IPS DF 6.9 (cell line): ENCODE data around the gene AGR2.

ENCODE experiments used
- DNase-seq: peaks from one replicate; pipeline ENCODE4 v3.0.0-alpha.2; 2013; ENCODE audit warnings: low read depth, low spot score
- H3K27ac ChIP-seq: one replicate; pipeline ENCODE4 v1.5.1; 2013; ENCODE audit warnings: low read length, control low read depth
- H3K27me3 ChIP-seq: 2 replicates; pipeline ENCODE4 v1.6.1; 2013; ENCODE audit warnings: mild to moderate bottlenecking, low read length; ENCODE audit not compliant: control insufficient read depth, insufficient read depth
- H3K36me3 ChIP-seq: 2 replicates; pipeline ENCODE4 v1.6.1; 2013; ENCODE audit warnings: low read length; ENCODE audit not compliant: control insufficient read depth, insufficient read depth
- H3K4me1 ChIP-seq: 2 replicates; pipeline ENCODE4 v1.6.1; 2013; ENCODE audit warnings: low read length; ENCODE audit not compliant: control insufficient read depth, insufficient read depth
- H3K4me3 ChIP-seq: 2 replicates; pipeline ENCODE4 v1.5.1; 2013; ENCODE audit warnings: mild to moderate bottlenecking, low read length
- H3K9me3 ChIP-seq: 2 replicates; pipeline ENCODE4 v1.6.1; 2013; ENCODE audit warnings: low read length, inconsistent platforms; ENCODE audit not compliant: control insufficient read depth, insufficient read depth
- WGBS: extraction: QIAGEN DNeasy Blood & Tissue Kit; methylation state at CpG from one replicate; pipeline ENCODE4 v1.1.7; 2013; ENCODE audit warnings: mixed read lengths, missing lambda C conversion rate; ENCODE audit not compliant: insufficient read length, insufficient coverage; 5-methylcytosine and 5-hydroxymethylcytosine counted together

AGR2 gene

DNA sequence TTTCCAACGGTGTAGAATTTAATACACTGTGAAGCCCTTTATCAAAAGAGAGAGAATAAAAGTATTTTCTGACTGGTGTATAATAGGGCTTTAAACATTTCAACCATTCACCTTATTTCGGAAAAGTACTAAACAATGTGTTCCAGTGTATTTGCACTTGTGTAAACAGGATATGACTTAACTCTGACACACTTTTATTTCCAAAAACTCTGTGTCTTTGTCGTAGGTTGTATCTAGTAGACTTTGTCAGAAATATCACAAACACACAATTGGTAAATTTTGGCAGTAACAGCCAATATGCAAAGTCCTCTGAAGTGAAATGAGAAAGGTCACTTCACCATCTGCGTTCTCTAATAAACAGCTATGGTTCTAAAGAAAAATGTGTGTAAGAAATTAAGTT lies 61.6 kb downstream of the AGR2 start:
- Histone ChIP-seq H3K9me3 (no peaks in the 10 kb centered on the region), H3K27ac (no peak overlapping the region), H3K27me3 (no peaks in the 10 kb centered on the region), H3K36me3 (no peaks in the 10 kb centered on the region), H3K4me1 (no peaks in the 10 kb centered on the region; the same call in 1 of the 2 replicates), H3K4me3 (no peak overlapping the region)
- DNase-seq: no peak
- no CpG with 5 or more reads among the region's 4 CpGs for WGBS

DNA sequence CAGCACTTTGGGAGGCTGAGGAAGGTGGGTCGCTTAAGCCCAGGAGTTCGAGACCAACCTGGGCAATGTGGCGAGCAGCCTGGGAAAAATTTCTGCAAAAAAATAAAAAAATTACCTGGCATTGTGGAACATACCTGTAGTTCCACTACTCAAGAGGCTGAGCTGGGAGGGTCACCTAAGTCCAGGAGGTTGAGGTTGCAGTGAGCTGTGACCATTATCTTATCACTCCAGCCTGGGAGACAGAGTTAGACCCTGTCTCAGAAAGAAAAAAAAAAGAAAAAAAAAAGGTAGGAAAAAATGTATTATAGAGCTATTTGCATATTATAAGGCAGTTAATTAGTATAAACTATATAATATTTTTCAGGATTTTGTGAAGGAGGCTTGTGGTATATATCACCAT lies 62.3 kb downstream of the AGR2 start:
- H3K4me1 ChIP-seq: no peaks in the 10 kb centered on the region; the same call in 1 of the 2 replicates
- no CpG with 5 or more reads among the region's 3 CpGs for WGBS

More for the DNA sequence above, 62.3 kb downstream of the AGR2 start:
- no peak for DNase-seq
- H3K27ac ChIP-seq: no peak overlapping the region
- no peak overlapping the region for H3K4me3 ChIP-seq
- H3K27me3 ChIP-seq: no peaks in the 10 kb centered on the region
- no peaks in the 10 kb centered on the region for H3K36me3 ChIP-seq
- H3K9me3 ChIP-seq: no peaks in the 10 kb centered on the region
